HG02678 (cell line): ENCODE measurements around the gene CABLES1.
A peak's percentile ranks its signal among the peaks of the same experiment; 100 is the strongest.

Source experiments
- ATAC-seq: cut with Tn5 transposase; IDR thresholded peaks from one replicate; pipeline ENCODE4 v1.9.1; 2021; ENCODE audit warnings: mild to moderate bottlenecking, moderate library complexity; ENCODE audit not compliant: unreplicated experiment

The CABLES1 gene

DNA sequence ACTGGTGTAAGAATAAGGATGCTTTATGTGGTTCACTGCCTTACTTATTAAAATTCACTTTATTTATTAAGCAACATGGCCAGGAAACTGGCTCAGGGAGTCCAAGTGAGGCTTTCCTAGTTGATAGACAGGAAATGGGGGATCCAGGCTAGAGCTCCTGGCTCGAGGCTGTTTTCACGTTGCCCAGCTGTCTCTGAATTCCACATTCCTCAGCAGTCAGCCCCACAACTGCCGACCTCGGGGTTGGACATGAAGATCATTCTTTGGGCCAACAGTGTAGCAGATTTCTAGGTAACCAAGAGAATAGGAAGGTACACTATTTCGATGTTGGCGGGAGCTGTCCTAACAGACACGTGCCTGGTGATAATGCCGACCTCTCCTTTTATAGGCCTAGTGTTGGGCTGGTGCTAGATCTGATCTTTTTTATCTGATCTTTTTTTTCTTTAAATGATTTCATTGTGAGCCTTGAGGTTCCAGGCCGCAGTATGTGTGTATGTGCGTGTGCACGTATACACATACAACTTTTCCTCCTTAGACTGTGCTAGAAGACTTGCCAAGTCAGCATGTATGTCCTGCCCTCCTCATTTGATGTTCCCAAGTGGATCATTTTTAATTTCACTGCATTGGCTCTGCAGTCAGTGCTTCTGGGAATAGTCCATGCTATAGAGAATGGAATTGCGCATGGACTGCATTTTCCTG, 103.5 kb downstream of the CABLES1 start:
- no peak for ATAC-seq

DNA sequence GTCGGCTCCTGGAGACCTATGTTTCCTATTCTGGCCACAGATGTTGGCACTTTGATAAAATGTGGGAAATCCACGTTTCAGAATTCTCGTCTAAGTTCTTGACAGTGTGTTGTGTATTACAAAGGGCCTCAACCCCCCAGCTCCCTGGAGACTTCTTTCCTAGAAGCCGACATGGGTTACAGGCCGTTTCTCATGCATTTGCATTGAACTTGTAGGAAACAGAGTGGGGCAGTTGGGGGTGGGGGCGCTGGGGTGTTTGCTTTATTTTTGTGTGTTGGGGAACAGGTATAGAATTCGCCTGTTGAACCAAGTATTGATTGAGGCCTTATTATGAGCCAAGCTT, 104.0 kb downstream of the CABLES1 start:
- no peak for ATAC-seq

DNA sequence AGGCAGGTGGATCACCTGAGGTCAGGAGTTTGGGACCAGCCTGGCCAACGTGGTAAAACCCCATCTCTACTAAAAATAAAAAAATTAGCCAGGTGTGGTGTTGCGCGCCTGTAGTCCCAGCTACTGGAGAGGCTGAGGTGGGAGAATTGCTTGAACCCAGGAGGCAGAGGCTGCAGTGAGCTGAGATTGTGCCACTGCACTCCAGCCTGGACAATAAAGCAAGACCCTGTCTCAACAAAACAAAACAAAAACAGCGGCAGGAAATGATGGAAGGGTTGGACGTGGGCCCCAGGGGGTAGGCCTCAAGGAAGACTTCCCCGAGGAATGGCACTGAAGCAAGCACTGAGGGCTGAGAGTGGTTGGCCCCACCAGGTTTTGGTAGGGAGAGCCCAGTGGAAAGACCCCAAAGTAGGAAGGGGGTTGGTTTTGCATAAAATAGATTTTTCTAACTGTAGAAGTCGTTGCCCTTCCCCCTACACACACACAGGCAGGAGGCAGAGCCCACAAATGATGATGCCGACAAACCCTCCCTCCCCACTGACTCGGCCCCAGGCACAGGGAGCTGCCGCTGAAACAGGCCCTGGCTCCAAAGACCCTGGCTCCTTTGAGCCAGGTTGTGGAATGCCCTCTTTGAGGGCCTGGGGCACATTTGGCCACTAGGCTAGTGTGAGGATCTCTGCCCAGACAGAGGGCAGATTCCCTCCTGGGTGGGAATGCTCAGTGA, 104.8 kb downstream of the CABLES1 start:
- ATAC-seq, result no peak

DNA sequence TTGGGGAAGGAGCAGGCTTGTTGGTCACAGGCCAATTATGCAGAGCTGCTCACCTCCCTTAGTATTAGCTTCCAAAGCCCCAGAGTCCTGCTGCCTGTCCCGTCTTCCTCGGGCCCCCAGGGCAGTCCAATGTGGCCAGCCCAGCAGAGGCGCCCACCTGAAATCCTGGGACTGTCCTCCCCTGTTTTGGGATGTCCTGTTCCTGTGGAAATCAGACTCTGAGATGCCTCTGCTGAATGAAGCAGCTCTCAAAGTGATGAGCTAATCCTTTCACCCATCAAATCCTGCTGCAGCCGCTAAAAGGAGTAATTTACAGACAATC, 105.3 kb downstream of the CABLES1 start:
- ATAC-seq, result no peak

DNA sequence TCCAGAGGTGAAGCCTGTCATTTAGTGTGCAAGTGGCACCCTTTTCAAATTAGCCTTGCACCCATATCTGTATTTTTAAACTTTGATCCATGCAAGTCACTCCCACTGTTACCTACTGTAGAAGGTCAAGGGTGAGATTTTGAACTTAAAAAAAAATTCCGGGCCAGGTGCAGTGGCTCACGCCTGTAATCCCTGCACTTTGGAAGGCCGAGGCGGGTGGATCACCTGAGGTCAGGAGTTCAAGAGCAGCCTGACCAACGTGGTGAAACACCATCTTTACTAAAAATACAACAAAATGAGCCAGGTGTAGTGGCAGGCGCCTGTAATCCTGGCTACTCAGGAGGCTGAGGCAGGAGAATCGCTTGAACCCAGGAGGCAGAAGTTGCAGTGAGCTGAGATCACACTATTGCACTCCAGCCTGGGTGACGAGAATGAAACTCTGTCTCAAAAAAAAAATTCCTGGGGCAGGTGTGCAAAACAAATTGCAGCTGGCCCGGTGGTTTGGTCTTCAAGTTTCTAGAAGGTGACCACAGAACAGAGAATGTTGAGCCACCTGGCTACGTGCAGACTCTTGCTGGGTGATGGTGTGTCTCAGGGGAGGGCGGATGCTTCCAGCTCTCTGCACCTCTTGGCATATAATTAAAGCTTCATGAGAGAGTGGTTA, 106.7 kb downstream of the CABLES1 start:
- ATAC-seq, result peak; percentile 88

DNA sequence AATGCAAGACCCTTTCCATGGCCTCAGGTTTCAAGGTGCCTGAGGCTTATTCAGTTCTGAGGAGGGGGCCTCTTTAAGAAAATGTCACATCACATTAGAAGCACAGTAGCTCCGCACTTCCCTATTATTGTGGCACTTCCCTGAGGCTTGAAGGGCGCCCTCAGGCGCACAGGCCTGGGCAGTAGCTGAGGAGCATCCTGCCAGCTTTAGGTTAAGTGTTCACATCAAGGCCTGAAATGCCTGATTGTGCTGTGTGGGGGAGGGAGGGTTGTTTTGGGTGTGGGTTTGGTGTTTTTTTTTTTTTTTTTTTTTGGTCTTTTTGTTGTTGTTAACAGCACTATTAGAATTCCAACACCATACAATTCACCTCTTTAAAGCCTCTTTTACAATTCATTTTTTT, 107.9 kb downstream of the CABLES1 start:
- ATAC-seq, result no peak

DNA sequence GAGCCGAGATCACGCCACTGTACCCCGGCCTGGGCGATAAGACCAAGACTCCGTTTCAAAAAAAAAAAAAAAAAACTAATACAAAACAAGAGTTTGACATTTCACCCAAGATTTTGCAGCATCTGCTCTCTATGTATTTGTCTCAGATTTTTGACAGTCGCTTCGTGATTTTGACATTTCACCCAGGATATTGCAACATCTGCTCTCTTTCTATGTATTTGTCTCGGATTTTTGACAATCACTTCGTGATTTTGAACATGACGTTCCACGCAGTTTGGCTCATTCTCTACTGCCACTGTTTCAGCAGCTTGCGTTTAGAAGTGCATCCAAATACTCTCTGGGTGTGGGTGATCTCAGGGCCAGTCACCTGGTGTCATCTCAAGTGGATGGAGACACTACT, 108.5 kb downstream of the CABLES1 start:
- ATAC-seq, result no peak

DNA sequence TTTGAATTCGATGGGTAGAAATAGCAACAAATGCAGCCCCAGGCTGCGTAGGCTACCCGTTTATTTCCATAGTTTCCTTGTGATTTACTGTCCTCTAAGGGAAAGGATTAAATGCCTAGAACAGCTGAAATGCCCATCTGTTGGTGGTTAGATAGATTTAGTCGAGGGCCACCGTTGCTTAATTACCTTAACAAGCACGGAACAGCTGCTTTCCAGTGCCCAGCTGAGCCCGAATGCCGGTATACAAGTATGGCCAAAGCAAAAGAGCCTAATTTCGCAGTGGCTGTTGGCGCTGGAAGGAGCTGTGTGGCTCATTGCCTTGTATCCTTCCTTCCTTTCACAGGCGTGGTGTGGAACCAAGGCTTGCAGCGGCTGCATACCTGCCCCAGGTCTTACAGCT, 109.1 kb downstream of the CABLES1 start:
- no peak for ATAC-seq

DNA sequence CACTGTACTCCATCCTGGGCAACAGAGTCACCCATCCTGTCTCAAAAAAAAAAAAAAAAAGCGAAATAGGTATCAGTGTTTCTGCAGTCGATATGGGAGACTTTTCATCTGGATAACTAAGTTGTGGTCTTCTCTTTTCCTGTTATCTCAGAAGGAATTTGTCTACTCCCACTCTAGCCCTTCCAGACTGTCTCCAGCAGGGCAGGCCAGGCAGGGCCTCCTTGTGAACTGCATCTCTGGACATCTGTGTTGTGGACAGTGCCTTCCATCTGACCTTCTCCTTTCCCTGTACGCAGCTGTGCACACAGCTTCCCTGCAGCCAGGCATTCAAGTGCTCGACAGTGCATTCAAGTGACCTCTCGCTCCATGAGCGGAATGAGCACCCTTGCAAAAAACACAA, 110.2 kb downstream of the CABLES1 start:
- no peak for ATAC-seq

DNA sequence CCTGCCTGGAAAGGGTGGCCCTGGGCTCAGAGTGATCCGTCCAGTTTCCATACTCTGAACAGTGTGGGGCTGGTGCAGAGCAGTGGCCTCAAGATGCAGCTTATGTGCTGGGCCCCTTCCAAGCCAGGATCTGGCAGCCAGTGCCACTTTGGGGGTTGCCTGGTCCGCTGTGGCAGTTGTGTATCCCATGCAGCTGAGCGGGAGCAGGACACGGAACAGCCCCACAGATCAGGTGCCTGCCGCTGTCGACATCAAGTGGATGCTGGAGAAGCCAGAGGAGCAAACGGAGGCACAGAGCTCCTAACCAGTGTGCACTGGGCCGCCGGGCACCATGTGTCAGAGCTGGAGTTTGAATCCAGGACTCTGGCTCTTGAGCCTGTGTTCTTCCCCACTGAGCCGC, 112.0 kb downstream of the CABLES1 start:
- ATAC-seq, result no peak

DNA sequence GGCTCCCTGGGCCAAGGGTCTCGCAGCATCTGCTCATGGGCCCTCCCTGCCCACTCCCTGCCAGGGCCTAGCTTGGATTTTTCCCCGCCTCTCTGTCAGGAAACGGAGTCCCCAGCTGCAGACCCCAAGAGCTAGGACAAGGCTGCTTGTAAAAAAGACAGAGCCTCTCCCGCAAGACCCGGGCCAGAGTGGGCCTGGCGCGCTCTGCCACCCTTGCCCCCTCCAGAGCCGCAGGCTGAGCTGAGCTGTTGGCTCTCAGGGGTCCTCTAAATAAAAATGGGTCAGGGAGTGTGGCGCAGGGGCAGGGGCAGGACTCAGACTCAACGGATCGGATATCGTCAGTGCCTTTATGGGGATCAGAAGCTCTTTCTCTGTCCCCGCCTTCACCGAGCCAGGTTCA, 112.6 kb downstream of the CABLES1 start:
- no peak for ATAC-seq

DNA sequence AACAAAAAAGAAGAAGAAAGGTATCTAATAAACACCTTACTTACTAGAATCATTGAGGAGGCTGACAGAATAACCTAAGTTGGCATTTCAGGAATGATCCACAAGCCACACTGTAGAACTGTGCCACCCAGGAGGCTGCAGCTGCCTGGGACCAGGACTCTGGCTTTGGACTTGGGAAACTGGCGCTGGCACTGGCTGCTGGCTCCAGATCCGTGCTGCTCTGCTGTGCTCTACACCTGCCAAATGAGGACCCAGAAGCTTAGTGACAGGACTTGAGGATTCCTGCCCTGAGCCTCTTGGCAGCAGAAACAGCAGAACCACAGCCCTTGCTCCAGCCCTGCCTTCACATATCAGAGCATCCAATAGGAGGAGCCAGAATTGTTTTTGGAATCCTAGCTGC, 113.5 kb downstream of the CABLES1 start:
- no peak for ATAC-seq

DNA sequence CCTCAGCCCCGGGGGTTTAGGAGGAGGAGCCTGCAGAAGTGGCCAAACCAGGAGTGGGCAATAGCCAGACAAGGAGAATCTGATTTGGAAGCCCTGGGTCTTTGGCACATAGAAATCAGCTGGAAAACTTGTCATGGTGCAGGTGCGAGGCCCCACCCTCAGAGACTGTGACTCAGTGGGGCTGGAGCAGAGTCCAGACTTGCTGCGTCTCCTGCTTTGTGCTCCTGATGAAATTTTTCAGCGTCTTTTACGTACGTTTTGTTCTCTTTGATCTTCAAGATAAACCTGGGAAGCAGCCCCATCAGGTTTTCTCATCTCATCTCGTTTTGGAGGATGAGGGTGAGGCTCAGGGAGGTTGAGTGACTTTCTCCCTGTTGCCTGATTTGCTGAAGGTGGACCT, 114.1 kb downstream of the CABLES1 start:
- ATAC-seq, result no peak

DNA sequence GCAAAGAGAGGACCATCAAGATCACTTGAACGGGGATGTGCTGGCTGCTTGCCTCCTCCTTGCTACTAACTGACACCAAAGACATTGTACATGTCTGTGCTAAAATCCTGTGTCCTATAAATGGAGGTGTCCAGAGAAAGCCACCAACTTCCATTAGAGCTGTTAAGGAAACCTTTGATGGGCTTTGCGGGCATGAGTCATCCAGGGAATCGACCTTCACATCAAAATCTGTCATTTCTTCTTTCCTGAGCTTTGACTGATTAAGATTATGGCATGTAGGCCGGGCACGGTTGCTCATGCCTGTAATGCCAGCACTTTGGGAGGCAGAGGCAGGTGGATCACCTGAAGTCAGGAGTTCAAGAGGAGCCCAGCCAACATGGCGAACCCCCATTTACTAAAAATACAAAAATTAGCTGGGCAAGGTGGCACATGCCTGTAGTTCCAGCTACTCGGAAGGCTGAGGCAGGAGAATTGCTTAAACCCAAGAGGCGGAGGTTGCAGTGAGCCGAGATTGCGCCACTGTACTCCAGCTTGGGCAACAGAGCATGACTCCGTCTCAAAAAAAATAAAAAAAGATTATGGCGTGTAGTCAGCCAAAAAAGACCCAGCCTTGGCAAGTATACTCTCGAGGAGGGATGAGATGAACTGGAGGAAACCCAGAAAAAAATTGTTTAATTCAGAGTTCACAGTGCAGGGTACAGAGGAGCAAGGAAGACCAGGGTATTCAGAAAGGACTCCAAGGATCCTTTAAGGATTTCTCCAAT, 115.8 kb downstream of the CABLES1 start:
- ATAC-seq, result no peak

DNA sequence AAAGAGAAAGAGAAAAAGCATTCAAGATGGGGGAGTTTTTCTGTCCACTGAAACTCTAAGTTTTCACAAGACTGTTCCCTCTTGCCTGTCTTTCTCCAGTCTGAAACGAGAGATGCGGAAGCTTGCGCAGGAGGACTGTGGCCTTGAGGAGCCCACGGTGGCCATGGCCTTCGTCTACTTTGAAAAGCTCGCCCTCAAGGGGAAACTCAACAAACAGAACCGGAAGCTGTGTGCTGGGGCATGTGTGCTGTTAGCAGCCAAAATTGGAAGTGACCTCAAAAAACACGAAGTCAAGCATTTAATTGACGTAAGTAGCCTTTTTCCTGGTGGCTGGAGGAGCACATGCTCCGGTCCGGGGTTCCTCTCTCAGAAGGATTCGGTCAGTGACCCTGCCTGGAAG, 118.3 kb downstream of the CABLES1 start:
- ATAC-seq, result no peak

DNA sequence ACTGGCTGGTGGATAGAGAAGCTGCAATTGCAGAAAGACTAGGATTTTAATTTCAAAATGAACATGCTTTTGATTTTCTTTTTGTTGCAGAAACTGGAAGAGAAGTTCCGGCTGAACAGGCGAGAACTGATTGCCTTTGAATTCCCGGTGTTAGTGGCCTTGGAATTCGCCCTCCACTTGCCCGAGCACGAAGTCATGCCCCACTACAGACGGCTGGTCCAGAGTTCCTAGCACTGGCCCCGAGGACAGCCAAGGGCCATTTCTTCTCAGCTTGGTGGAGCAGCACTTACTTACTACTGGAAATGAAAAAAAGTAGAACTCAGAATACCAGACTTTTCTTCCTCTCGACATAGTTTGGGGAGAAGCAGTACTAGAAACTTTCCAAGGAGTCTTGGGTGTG, 121.9 kb downstream of the CABLES1 start:
- ATAC-seq, result no peak

DNA sequence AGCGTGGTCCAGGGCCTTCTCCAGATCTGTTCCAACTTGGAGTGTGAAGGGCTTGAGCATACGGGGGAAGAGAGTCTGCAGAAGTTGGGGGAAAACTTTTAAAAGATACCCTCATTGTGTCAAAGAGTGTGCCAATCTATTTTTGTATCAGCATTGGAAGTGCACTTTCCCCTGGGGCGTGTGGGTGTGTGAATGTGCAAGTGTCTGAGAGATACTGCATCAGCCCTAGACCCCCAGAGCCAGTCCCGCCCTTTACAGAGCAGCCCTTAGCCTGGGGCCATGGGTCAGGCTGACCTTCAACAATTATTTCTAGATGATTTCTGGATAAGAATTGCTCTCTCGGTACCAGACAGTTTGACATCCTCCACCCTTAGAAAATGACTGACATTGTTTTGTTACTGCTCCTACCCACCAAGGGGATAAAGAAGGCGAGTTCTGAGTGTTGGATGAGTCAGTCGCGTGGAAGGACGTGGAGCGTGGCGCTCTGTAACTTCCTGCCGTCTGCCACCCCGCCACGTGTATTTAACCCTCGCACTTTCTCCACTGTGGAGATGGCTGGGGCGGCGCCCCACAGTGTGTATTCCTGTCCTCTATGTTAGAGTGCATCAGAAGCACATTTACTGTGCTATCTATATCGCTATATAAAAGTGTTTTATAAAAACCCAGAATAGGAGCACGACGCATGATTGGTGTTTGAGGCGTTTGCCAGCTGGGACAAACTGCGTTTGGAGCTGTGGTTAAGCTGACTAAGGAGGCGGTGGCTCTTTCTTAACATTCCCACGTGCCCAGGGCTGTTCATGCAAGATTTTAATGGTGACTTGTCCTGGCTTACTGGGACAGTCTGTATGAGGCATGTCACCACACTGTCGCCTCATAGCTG, 122.6 kb downstream of the CABLES1 start:
- ATAC-seq, result no peak

DNA sequence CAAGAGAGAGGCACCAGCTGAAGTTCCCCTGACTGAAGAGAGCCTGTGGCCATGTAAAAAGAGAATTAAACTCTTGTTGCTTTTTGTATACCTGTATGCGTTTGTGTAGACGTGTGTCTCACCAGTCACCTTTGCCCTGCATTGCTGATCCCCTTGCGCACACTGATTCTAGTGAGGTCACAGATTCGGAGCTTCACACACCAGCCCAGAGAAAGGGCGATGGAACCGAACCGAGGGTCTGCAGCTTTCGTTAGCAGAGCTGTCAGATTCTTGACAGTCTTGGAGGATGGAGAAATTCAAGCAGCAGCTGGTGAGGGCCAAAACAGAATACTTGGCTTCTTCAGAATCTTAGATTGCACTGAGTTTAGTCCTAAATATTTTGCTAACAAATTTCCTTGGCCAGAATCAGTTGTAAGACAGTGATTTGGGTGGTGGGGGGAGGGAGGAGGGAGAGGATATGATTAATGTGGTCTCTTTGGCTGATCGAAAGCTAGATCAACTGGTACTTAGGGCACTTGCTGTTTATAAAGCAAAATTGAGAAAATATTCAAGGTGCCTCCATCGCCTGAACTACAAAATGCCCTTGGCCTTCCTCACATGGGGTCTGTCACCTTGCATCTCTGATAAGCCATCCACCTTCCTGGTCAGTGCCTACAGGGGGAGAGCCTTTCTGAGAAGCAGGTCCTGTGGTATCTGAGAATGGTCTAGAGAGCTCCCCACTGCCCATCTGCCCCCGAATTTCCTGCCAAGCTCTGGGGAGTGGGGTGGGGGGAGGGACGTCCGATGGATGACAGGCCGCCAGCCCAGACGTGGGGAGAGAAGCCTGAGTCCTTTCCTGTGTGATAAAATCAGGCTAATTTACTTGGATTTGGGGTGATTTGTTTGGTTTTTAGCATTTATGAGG, 123.5 kb downstream of the CABLES1 start:
- no peak for ATAC-seq
